GM23248 (cell line): ENCODE results near the gene CTPS2. TPM values are rescaled to one million over a fixed set of nuclear protein-coding genes. Genes with fewer than 3 reads are reported as not detected.

Experiments
- DNase-seq: peaks from one replicate; pipeline ENCODE4 v3.0.0-alpha.2; 2015
- H2AFZ ChIP-seq: fragments of 200-600 bp; sonication (generic); 2 replicates; pipeline ENCODE4 v1.6.1; 2016; ENCODE audit warnings: antibody characterized with exemption
- H3F3A ChIP-seq: fragments of 200-600 bp; sonication (generic); 2 replicates; pipeline ENCODE4 v1.6.1; 2016; ENCODE audit warnings: mild to moderate bottlenecking, antibody characterized with exemption, mixed run types; ENCODE audit not compliant: insufficient read depth
- H3K27ac ChIP-seq: fragments of 200-600 bp; sonication (generic); 2 replicates; pipeline ENCODE4 v1.5.1; 2016; ENCODE audit warnings: mild to moderate bottlenecking
- H3K27me3 ChIP-seq: fragments of 200-600 bp; sonication (generic); replicated peaks from 2 replicates; pipeline ENCODE4 v1.6.1; 2016; ENCODE audit warnings: mild to moderate bottlenecking; ENCODE audit not compliant: insufficient read depth
- H3K36me3 ChIP-seq: fragments of 200-600 bp; sonication (generic); 2 replicates; pipeline ENCODE4 v1.6.1; 2016; ENCODE audit warnings: low read depth, mild to moderate bottlenecking
- H3K4me1 ChIP-seq: fragments of 200-600 bp; sonication (generic); 2 replicates; pipeline ENCODE4 v1.6.1; 2016; ENCODE audit warnings: mild to moderate bottlenecking; ENCODE audit not compliant: insufficient read depth
- H3K4me2 ChIP-seq: fragments of 200-600 bp; sonication (generic); one replicate; pipeline ENCODE4 v1.6.1; 2016; ENCODE audit warnings: mild to moderate bottlenecking; ENCODE audit not compliant: unreplicated experiment
- H3K4me3 ChIP-seq: fragments of 200-600 bp; sonication (generic); 2 replicates; pipeline ENCODE4 v1.5.1; 2016; ENCODE audit warnings: mild to moderate bottlenecking
- H3K79me2 ChIP-seq: fragments of 200-600 bp; sonication (generic); 2 replicates; pipeline ENCODE4 v1.6.1; 2016; ENCODE audit warnings: mild to moderate bottlenecking; ENCODE audit not compliant: insufficient read depth
- H3K9ac ChIP-seq: fragments of 200-600 bp; sonication (generic); 2 replicates; pipeline ENCODE4 v1.6.1; 2016; ENCODE audit warnings: mild to moderate bottlenecking
- H3K9me2 ChIP-seq: fragments of 200-600 bp; sonication (generic); 2 replicates; pipeline ENCODE4 v1.6.1; 2016; ENCODE audit warnings: mixed run types, mild to moderate bottlenecking, moderate library complexity; ENCODE audit not compliant: insufficient read depth
- H3K9me3 ChIP-seq: fragments of 200-600 bp; sonication (generic); one replicate; pipeline ENCODE4 v1.6.1; 2017; ENCODE audit warnings: low read depth
- H4K20me1 ChIP-seq: fragments of 200-600 bp; sonication (generic); 2 replicates; pipeline ENCODE4 v1.6.0; 2016; ENCODE audit not compliant: insufficient read depth
- EZH2 ChIP-seq: fragments of 200-600 bp; sonication (generic); IDR thresholded peaks from 2 replicates; pipeline ENCODE4 v1.6.1; 2018; ENCODE audit warnings: antibody characterized with exemption, mild to moderate bottlenecking; ENCODE audit not compliant: insufficient read depth, poor library complexity, severe bottlenecking
- EZH2phosphoT487 ChIP-seq: fragments of 200-600 bp; sonication (generic); IDR thresholded peaks from 2 replicates; pipeline ENCODE4 v1.6.1; 2018; ENCODE audit warnings: antibody characterized with exemption, moderate library complexity, mild to moderate bottlenecking, low read depth; ENCODE audit not compliant: insufficient read depth
- WGBS, 2 experiments: methylation state at CpG; one replicate each; pipeline ENCODE4 v1.1.6; 2015 to 2017; ENCODE audit warnings: low lambda C conversion rate in 2 of 2, low coverage in 1 of 2; ENCODE audit errors: missing lambda C conversion rate in 2 of 2; 5-methylcytosine and 5-hydroxymethylcytosine counted together
- in situ Hi-C: fragments of 300-500 bp; cut with MboI; formaldehyde crosslinking; loops from 2 replicates; pipeline ENCODE4 v1.15.0; 2020
- microRNA counts: library from miRNA; unstranded; fragments of <30 nt; microRNA quantifications from one replicate; lab custom pipeline; 2016
- microRNA-seq: library from miRNA; unstranded; fragments of <30 nt; microRNA quantifications from one replicate; pipeline ENCODE4, GENCODE V29; 2016; ENCODE audit warnings: borderline number of aligned reads
- polyA plus RNA-seq: library from polyadenylated mRNA; unstranded; fragments of >200 nt; fragmentation: Nextera tagmentation; extraction: Ambion mirVana; gene quantifications from 2 replicates; pipeline ENCODE4 v1.2.1, GENCODE V29; 2016
- small RNA-seq: library from RNA; depleted of rRNA; stranded (forward); fragments of <200 nt; gene quantifications from one replicate; pipeline ENCODE3, GENCODE V24; 2014; ENCODE audit warnings: low read depth, low replicate concordance
- total RNA-seq: library from RNA; depleted of rRNA; stranded (reverse); fragments of >200 nt; shearing (Covaris generic); gene quantifications from 2 replicates; pipeline ENCODE4 v1.2.3, GENCODE V29; 2014; rRNA removed

Gene CTPS2
- total and polyA plus RNA-seq, 2 experiments from 2014 or later, result 4.4 to 5.8 TPM

- no peaks in the 10 kb centered on the region for H3F3A ChIP-seq
- H3K4me2 ChIP-seq, result no peak overlapping the region
- H3K9me3 ChIP-seq, result no peaks in the 10 kb centered on the region
- H3K36me3 ChIP-seq, result no peaks in the 10 kb centered on the region
- no peak overlapping the region for H3K27ac ChIP-seq
- 45 to 54% methylated on average over 3 of the region's 3 CpGs for WGBS, 2 experiments
- TF ChIP-seq EZH2phosphoT487 (no peak), EZH2 (no peak)
- no peaks in the 10 kb centered on the region for H3K27me3 ChIP-seq
- in situ Hi-C loops, result no loop called here
- H3K4me1 ChIP-seq, result peaks cover 8% of the 10 kb centered on the region; the same call in 1 of the 2 replicates
- H3K9me2 ChIP-seq, result no peaks in the 10 kb centered on the region
- no peak overlapping the region for H3K4me3 ChIP-seq
- H3K9ac ChIP-seq, result no peak overlapping the region
- no peaks in the 10 kb centered on the region for H3K79me2 ChIP-seq
- H2AFZ ChIP-seq, result no peak overlapping the region
- peak; percentile 44 for DNase-seq
- H4K20me1 ChIP-seq, result no peaks in the 10 kb centered on the region
Measured at GRCh38 chrX:16552546-16552945, 159.9 kb downstream of the CTPS2 start.

GRCh38 chrX:16547644-16548043 lies 164.8 kb downstream of the CTPS2 start:
- no peaks in the 10 kb centered on the region for H3K36me3 ChIP-seq
- H3K79me2 ChIP-seq, result no peaks in the 10 kb centered on the region
- WGBS, 2 experiments, result 71 to 96% methylated on average over 1 of the region's 1 CpG
- H3K27me3 ChIP-seq, result no peaks in the 10 kb centered on the region
- no peaks in the 10 kb centered on the region for H3K9me2 ChIP-seq
- no peaks in the 10 kb centered on the region for H4K20me1 ChIP-seq
- peaks cover 5% of the 10 kb centered on the region; the same call in 1 of the 2 replicates for H3K4me1 ChIP-seq
- H3K27ac ChIP-seq, result no peak overlapping the region
- H3K4me3 ChIP-seq, result no peak overlapping the region
- TF ChIP-seq EZH2phosphoT487 (no peak), EZH2 (no peak)
- H3K9ac ChIP-seq, result no peak overlapping the region
- DNase-seq, result no peak
- in situ Hi-C loops, result no loop called here
- H3K9me3 ChIP-seq, result no peaks in the 10 kb centered on the region
- H3K4me2 ChIP-seq, result no peak overlapping the region
- H3F3A ChIP-seq, result no peaks in the 10 kb centered on the region
- H2AFZ ChIP-seq, result no peak overlapping the region

- Histone ChIP-seq H3K79me2 (no peaks in the 10 kb centered on the region), H3K27me3 (no peaks in the 10 kb centered on the region), H2AFZ (no peak overlapping the region), H3K36me3 (no peaks in the 10 kb centered on the region), H3K4me1 (no peaks in the 10 kb centered on the region), H3K9ac (no peak overlapping the region), H3K27ac (no peak overlapping the region), H3K9me2 (no peaks in the 10 kb centered on the region), H4K20me1 (no peaks in the 10 kb centered on the region), H3K4me3 (no peak overlapping the region), H3K9me3 (no peaks in the 10 kb centered on the region), H3F3A (no peaks in the 10 kb centered on the region), H3K4me2 (no peak overlapping the region)
- in situ Hi-C loops, result no loop called here
- TF ChIP-seq EZH2 (no peak), EZH2phosphoT487 (no peak)
- 38 to 52% methylated on average over 3 of the region's 3 CpGs for WGBS, 2 experiments
- DNase-seq, result no peak
Measured at GRCh38 chrX:16544969-16545368, 167.5 kb downstream of the CTPS2 start.

MicroRNA genes within 50 kb of the gene (microRNA counts, 767-probe panel; counts per million panel counts)
- 447 counts per million, percentile 86 among the panel's probes with 10 or more counts for microRNA hsa-miR-548am-3p (lab: Ali Mortazavi, UCI)

Small RNA genes lying within 50 kb of the gene (microRNA-seq; reads per million reads assigned to microRNA genes)
- not detected for gene MIR548AM

Small RNA genes lying within 50 kb of the gene (small RNA-seq; reads per million reads assigned to genes)
- not detected for gene MIR548AM

Other genes starting within 250 kb of the CTPS2 start
- not detected in 2 replicates for gene S100G, start 62.5 kb downstream of the CTPS2 start, total RNA-seq
- gene S100G, start 62.5 kb downstream of the CTPS2 start, polyA plus RNA-seq, result not detected in 2 replicates
- 24.4 and 30.8 TPM in 2 replicates for gene SYAP1, start 6.9 kb upstream of the CTPS2 start, total RNA-seq
- gene SYAP1, start 6.9 kb upstream of the CTPS2 start, polyA plus RNA-seq, result 32.1 and 36.4 TPM in 2 replicates
- gene TXLNG, start 73.8 kb upstream of the CTPS2 start, total RNA-seq, result 6.1 and 6.4 TPM in 2 replicates
- 4.1 and 4.4 TPM in 2 replicates for gene TXLNG, start 73.8 kb upstream of the CTPS2 start, polyA plus RNA-seq
- gene RBBP7, start 157.7 kb upstream of the CTPS2 start, total RNA-seq, result 64.6 and 86.2 TPM in 2 replicates
- 119 and 124 TPM in 2 replicates for gene RBBP7, start 157.7 kb upstream of the CTPS2 start, polyA plus RNA-seq
- 0.11 TPM in 1 of 2 replicates, not detected in the other for gene REPS2, start 234.0 kb upstream of the CTPS2 start, total RNA-seq
- gene REPS2, start 234.0 kb upstream of the CTPS2 start, polyA plus RNA-seq, result 0.03 TPM in 2 replicates